Left cardiac atrium (tissue), 4 donors: ENCODE measurements around the gene NVL. TPM values are rescaled to one million over a fixed set of nuclear protein-coding genes. Genes with fewer than 3 reads are reported as not detected.

Source experiments
- ATAC-seq, 2 donors: fragments of 200-7000 bp; cut with Tn5 transposase; one replicate each; pipeline ENCODE4 v1.9.1; 2020; ENCODE audit warnings: mild to moderate bottlenecking in 2 of 2, moderate library complexity in 2 of 2
- DNase-seq: peaks from one replicate; pipeline ENCODE4 v3.0.0-alpha.2; 2020
- intact Hi-C, 2 donors: fragments of 100-400 bp; cut with DNase I; formaldehyde crosslinking; loops; one replicate each; pipeline versions ENCODE4 v1.14.1 to v1.15.1; 2022 to 2023
- microRNA-seq, 2 donors: library from miRNA; unstranded; fragments of <30 nt; microRNA quantifications; one replicate each; pipeline ENCODE4 v1.2.0, GENCODE V29; 2020
- total RNA-seq, 2 donors: library from RNA; stranded (reverse); fragmentation: NEBNext Ultra II Directional; extraction: Animal tissue kit (Norgen Biotek cat#: 25700); gene quantifications; one replicate each; pipeline ENCODE4 v1.2.1, GENCODE V29; 2021
- donor health status: DM: no; HTN: yes; CAD: no.
- donor health status: DM: no; HTN: yes; CAD: no; lungs with severe emphysema.
- donor health status: DM: yes; HTN: yes; CAD: no.
- donor health status: Dilated cardiomyopathy.

NVL gene
- total RNA-seq, 2 donors from 2014 or later = 10.7 to 11.8 TPM

DNA sequence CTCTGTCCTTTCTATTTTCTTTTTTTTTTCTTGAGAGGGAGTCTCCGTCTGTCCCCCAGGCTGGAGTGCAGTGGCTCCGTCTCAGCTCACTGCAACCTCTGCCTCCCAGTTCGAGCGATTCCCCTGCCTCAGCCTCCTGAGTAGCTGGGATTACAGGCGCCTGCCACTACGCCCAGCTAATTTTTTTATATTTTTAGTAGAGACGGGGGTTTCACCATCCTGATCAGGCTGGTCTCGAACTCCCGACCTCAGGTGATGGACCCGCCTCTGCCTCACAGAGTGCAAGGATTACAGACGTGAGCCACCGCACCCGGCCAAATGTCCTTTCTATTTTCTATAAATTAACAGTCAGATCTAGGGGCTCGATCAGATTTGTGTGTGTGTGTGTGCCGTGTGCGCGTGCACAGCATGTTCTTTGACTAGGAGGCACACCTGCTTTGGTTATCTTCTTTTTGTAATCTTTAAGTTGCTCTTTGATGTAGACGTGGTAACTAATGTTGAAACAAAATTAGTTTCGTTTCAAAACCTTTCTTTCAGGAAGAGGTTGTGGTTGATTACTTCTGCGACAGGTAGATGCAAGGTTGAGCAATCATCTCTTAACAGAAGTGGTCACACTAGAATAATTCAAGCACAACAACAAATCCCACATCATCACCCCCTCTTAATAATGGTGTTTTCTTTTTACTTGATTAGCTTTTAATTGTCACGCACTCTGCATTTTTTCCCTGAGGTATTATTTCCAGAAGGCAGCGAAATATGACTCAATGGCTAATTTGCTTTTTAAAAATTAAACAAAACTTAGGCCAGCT lies 147.7 kb downstream of the NVL start:
- DNase-seq = no peak
- intact Hi-C loops = loop anchor here in 1 of 2 donors (5.0 to 10.0 kb wide), 2 partner anchors 35 to 153 kb away; partner anchors contain the start of gene NVL
- ATAC-seq = no peak

DNA sequence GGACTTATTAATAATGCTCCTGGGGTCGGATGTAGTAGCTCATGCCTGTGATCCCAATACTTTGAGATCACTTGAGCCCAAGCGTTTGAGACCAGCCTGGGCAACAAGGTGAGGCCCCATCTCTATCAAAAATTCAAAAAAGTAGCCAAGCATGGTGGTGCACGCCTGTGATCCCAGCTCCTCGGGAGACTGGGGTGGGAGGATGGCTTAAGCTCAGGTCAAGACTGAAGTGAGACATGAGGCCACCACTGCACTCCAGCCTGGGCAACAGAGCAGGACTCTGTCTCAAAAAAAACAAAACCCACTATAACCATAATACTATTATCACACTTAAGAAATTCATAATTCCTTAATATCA lies 148.5 kb downstream of the NVL start:
- ATAC-seq (no peak), DNase-seq (no peak)
- intact Hi-C loops = loop anchor here in 1 of 2 donors (5.0 to 10.0 kb wide), 2 partner anchors 36 to 153 kb away; partner anchors contain the start of gene NVL

DNA sequence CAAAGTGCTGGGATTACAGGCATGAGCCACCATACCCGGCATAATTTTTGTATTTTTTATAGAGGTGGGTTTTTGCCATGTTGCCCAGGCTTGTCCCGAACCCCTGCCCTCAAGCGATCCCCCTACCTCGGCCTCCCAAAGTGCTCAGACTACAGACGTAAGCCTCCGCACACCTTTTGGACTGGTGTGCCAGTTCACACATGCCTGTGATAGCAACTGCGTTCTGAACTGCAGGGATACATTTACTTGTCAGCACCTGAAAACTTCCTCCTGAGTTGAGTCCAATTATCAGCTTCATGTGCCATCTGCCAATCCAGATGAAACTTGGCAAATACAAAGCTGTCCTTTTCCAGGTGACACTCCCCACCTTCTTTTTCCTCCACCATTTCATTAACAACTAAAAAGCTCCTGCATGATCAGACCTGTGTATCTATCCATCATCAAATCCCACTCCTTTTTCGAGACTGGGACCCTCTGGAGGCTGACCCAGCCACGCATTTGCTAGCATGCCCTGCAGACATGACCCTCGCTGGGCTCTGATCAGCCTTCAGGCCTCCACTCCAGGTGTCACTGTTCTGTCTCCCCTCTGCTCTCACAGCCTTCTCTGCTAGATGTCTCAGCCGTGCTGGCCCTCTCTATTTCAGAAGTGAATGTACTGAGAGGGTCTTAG lies 149.1 kb downstream of the NVL start:
- ATAC-seq (no peak), DNase-seq (no peak)
- intact Hi-C loops = loop anchor here in 1 of 2 donors (5.0 to 10.0 kb wide), 2 partner anchors 36 to 154 kb away; partner anchors contain the start of gene NVL

DNA sequence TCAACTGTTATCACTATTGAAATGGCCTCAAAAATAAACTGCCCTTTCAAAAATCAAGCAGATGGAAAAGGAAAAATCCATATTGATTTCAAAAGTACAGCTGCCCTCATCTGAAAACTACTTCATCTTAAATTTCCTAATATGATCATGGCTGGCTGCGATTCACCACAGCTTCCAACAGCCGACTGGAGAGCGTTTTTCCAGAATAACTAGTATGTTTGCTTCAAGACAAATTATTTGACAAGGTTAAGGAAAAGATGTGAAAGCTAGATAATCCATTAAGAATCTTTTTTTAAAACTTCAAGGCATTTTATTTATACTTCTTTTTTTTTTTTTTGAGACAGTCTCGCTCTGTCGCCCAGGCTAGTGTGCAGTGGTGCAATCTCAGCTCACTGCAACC lies 151.1 kb downstream of the NVL start:
- intact Hi-C loops = no loop called here
- DNase-seq (no peak), ATAC-seq (no peak)

DNA sequence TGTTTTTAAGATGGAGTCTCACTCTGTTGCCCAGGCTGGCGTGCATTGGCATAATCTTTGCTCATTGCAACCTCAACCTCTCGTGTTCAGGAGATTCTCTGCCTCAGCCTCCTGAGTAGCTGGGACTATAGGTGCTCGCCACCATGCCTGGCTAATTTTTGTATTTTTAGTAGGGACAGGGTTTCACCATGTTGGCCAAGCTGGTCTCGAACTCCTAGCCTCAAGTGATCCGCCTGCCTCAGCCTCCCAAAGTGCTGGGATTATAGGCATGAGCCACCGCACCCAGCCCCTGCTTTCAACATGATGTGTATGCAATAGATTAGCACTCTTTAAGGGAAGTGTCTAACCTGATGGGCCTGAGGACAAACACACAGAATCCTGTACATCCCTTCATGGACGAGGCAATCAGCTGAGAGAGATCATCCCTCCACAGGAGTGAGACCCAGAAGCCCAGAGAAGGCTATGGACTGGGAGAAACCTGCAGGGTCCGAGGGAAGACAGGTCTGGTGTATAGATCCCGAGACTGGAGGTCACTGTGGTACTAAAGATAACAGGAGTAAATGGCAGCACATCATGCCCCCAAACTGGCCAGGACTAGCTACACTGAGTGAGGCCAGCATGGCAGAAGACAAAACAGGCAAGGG lies 152.5 kb downstream of the NVL start:
- intact Hi-C loops = no loop called here
- ATAC-seq (no peak), DNase-seq (no peak)

Small RNA genes lying within 50 kb of the gene (microRNA-seq; reads per million reads assigned to microRNA genes)
- gene MIR320B2 = 1.8 to 2.2 reads per million in 2 donors

Other genes with a start within 250 kb of the NVL start
- 10 to 100 TPM; 17.3 to 20.1 TPM for gene FBXO28, start 216.1 kb downstream of the NVL start, total RNA-seq
- 10 to 100 TPM; 59.2 to 64.9 TPM for gene DEGS1, start 146.9 kb downstream of the NVL start, total RNA-seq
- gene CNIH4, start 26.7 kb upstream of the NVL start, total RNA-seq = 10 to 100 TPM; 32.3 to 32.8 TPM
- gene WDR26, start 104.6 kb upstream of the NVL start, total RNA-seq = 10 to 100 TPM; 54.3 to 67.4 TPM